Uterus (tissue), 4 donors: ENCODE measurements around the gene PTPRN2. TPM values are rescaled to one million over a fixed set of nuclear protein-coding genes. Genes with fewer than 3 reads are reported as not detected.
A peak's percentile ranks its signal among the peaks of the same experiment; 100 is the strongest.

ENCODE experiments used
- DNase-seq, 2 donors: peaks; one replicate each; pipeline ENCODE4 v3.0.0-alpha.2; 2019 to 2020
- H3K27ac ChIP-seq, 2 donors: fragments of 200-600 bp; sonication (generic); 1 replicate in 1 of 2; 2 replicates in 1 of 2; pipeline ENCODE4 v1.5.1; 2016 to 2018
- H3K27me3 ChIP-seq, 2 donors: fragments of 200-600 bp; sonication (generic); one replicate each; pipeline ENCODE4 v1.5.1; 2018 to 2019; ENCODE audit warnings: control low read depth in 1 of 2
- H3K36me3 ChIP-seq, 2 donors: fragments of 200-600 bp; sonication (generic); one replicate each; pipeline ENCODE4 v1.5.1; 2019; ENCODE audit warnings: control low read depth in 1 of 2
- H3K4me1 ChIP-seq, 2 donors: fragments of 200-600 bp; sonication (generic); one replicate each; pipeline ENCODE4 v1.5.1; 2018 to 2019; ENCODE audit warnings: control low read depth in 1 of 2
- H3K4me3 ChIP-seq, 2 donors: fragments of 200-600 bp; sonication (generic); 1 replicate in 1 of 2; 2 replicates in 1 of 2; pipeline ENCODE4 v1.5.1; 2018 to 2019; ENCODE audit warnings: mild to moderate bottlenecking in 1 of 2
- H3K9me3 ChIP-seq, 2 donors: fragments of 200-600 bp; sonication (generic); one replicate each; pipeline ENCODE4 v1.5.1; 2019; ENCODE audit warnings: control low read depth in 1 of 2
- CTCF ChIP-seq, 4 experiments: fragments of 200-600 bp in 2 of 4; fragments of 450-650 bp in 2 of 4; sonication (generic) in 2 of 4; IDR thresholded peaks; one replicate each; pipeline ENCODE4 v1.5.1; 2016 to 2019; ENCODE audit warnings: antibody characterized with exemption in 4 of 4, mild to moderate bottlenecking in 2 of 4, moderate library complexity in 1 of 4
- POLR2A ChIP-seq, 2 donors: fragments of 450-650 bp; IDR thresholded peaks; one replicate each; pipeline ENCODE4 v1.6.1; 2016; ENCODE audit warnings: antibody characterized with exemption in 2 of 2, mild to moderate bottlenecking in 1 of 2, moderate library complexity in 1 of 2
- intact Hi-C: fragments of 100-400 bp; cut with DNase I; formaldehyde crosslinking; loops from one replicate; pipeline ENCODE4 v1.15.1; 2023; ENCODE audit warnings: low total_unique reads
- total RNA-seq, 4 donors: library from RNA; depleted of rRNA in 3 of 4; stranded (reverse); fragments of >200 nt in 3 of 4; gene quantifications; one replicate each; pipeline versions ENCODE4 v1.1.0 to v1.2.4, GENCODE V29; 2014 to 2023
- donor health status: DM: yes; HTN: yes; CAD: no.

PTPRN2 gene
- total RNA-seq, 4 donors from 2014 or later = 1.2 to 5.2 (median 2.3) TPM

DNA sequence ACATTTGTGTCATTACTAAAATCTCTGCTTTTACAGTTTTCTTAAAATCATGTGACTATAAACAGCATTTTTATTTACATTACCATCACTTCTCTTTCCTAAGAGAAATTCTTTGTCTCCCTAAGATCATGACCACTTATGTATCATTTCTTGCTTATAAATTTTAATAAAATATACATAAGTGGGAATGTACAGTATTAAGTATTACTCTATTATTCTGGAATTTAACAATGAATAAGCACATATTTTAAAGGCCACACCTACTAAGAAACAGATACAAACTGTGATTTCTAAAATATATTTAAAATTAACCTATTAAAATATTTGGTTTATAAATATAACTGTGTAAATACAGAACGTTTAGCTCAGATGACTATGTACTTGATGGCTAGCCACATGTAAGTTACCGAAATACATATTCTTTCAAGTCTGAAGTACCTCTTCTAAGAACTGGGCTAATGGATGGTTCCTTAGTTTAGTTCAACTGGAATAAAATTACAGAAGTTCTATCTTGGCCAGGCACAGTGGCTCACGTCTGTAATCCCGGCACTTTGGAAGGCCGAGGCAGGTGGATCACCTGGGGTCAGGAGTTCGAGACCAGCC, 33.3 kb upstream of the PTPRN2 start:
- intact Hi-C loops = no loop called here
- Histone ChIP-seq H3K4me3 (no peak overlapping the region), H3K36me3 (no peaks in the 10 kb centered on the region), H3K9me3 (no peaks in the 10 kb centered on the region), H3K4me1 (no peaks in the 10 kb centered on the region), H3K27ac (no peak overlapping the region), H3K27me3 (no peaks in the 10 kb centered on the region)
- DNase-seq = no peak
- TF ChIP-seq CTCF (IDR thresholded peaks at IDR 0.05) = no peak
- no peak for TF ChIP-seq POLR2A (IDR thresholded peaks at IDR 0.05)

- intact Hi-C loops = no loop called here
- Histone ChIP-seq H3K4me1 (no peaks in the 10 kb centered on the region), H3K27me3 (no peaks in the 10 kb centered on the region), H3K27ac (no peak overlapping the region), H3K36me3 (no peaks in the 10 kb centered on the region), H3K9me3 (no peaks in the 10 kb centered on the region), H3K4me3 (no peak overlapping the region)
- DNase-seq = no peak
- TF ChIP-seq POLR2A (IDR thresholded peaks at IDR 0.05) = no peak
- no peak for TF ChIP-seq CTCF (IDR thresholded peaks at IDR 0.05)
Measured at GRCh38 chr7:158620418-158620817, 32.8 kb upstream of the PTPRN2 start.

DNA sequence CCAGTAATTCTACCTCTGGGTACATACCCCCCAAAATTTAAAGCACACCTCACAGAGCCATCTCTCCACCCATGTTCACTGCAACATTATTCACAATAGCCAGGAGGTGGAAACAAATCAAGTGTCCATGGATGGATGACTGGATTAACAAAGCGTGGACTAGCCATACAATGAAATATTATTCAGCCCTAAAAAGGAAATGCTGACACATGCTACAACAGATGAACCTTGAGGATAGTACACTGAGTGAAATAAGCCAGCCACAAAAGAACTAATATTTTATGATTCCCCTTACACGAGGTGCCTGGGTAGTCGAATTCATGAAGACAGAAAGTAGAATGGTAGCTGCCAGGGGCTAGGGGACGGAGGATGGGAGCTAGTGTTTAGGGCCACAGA, 31.1 kb upstream of the PTPRN2 start:
- TF ChIP-seq POLR2A (IDR thresholded peaks at IDR 0.05) = no peak
- TF ChIP-seq CTCF (IDR thresholded peaks at IDR 0.05) = no peak
- intact Hi-C loops = no loop called here
- Histone ChIP-seq H3K4me1 (no peaks in the 10 kb centered on the region), H3K27me3 (no peaks in the 10 kb centered on the region), H3K27ac (no peak overlapping the region), H3K4me3 (no peak overlapping the region), H3K9me3 (no peaks in the 10 kb centered on the region), H3K36me3 (no peaks in the 10 kb centered on the region)
- DNase-seq = no peak

DNA sequence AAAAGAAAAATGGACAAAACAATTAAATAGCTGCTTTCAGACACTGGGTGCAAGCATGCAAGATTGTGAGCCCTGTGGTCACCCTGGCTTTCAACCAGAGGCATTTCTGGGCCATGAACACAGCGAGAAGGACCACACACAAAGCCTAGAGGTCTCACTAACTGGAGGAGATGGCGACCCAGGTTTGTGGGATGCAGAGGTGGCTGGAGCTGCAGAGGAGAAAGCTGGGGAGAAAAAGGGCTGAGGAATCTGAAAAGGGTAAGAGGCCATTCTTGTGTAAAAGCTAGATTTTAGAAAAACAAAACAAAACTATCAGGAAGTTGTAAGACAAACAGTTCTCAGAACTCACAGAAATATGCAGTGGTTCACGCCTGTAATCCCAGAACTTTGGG, 30.1 kb upstream of the PTPRN2 start:
- TF ChIP-seq POLR2A (IDR thresholded peaks at IDR 0.05) (no peak), CTCF (IDR thresholded peaks at IDR 0.05) (no peak)
- Histone ChIP-seq H3K27ac (no peak overlapping the region), H3K9me3 (no peaks in the 10 kb centered on the region), H3K36me3 (no peaks in the 10 kb centered on the region), H3K4me1 (no peaks in the 10 kb centered on the region), H3K27me3 (no peaks in the 10 kb centered on the region), H3K4me3 (no peak overlapping the region)
- no peak for DNase-seq
- intact Hi-C loops = no loop called here

- Histone ChIP-seq H3K4me3 (no peak overlapping the region), H3K27me3 (no peaks in the 10 kb centered on the region), H3K36me3 (no peaks in the 10 kb centered on the region), H3K4me1 (no peaks in the 10 kb centered on the region), H3K9me3 (no peaks in the 10 kb centered on the region), H3K27ac (peak overlapping the region; percentile 60 to 63)
- TF ChIP-seq CTCF (IDR thresholded peaks at IDR 0.05) (no peak), POLR2A (IDR thresholded peaks at IDR 0.05) (no peak)
- intact Hi-C loops = no loop called here
- DNase-seq = peak in 1 of 2 donors; percentile 28
Measured at GRCh38 chr7:158616050-158616449, 28.4 kb upstream of the PTPRN2 start.
